ENCODE results near the gene MIPEP.

- TF ChIP-seq BHLHE40 (IDR thresholded peaks at IDR 0.05; ENCODE audit: low read depth, low read length) = no peak
- TF ChIP-seq CTCF (IDR thresholded peaks at IDR 0.05) = no peak
- no peak for TF ChIP-seq RAD21 (conservative IDR thresholded peaks at IDR 0.05 in 1 of 2, IDR thresholded peaks at IDR 0.05 in 1 of 2)
- TF ChIP-seq POLR2A (IDR thresholded peaks at IDR 0.05; ENCODE audit: low read length) = no peak
- TF ChIP-seq EP300 (IDR thresholded peaks at IDR 0.05) = no peak
- TF ChIP-seq MAFK (IDR thresholded peaks at IDR 0.05; ENCODE audit: partially characterized antibody) = no peak
- TF ChIP-seq CHD4 (IDR thresholded peaks at IDR 0.05; ENCODE audit: borderline replicate concordance) = no peak
These were observed 91.8 kb downstream of the MIPEP start for GRCh38 chr13:23797276-23797903.
